Measurements from ENCODE around the gene LRTM2.

Gene LRTM2

DNA sequence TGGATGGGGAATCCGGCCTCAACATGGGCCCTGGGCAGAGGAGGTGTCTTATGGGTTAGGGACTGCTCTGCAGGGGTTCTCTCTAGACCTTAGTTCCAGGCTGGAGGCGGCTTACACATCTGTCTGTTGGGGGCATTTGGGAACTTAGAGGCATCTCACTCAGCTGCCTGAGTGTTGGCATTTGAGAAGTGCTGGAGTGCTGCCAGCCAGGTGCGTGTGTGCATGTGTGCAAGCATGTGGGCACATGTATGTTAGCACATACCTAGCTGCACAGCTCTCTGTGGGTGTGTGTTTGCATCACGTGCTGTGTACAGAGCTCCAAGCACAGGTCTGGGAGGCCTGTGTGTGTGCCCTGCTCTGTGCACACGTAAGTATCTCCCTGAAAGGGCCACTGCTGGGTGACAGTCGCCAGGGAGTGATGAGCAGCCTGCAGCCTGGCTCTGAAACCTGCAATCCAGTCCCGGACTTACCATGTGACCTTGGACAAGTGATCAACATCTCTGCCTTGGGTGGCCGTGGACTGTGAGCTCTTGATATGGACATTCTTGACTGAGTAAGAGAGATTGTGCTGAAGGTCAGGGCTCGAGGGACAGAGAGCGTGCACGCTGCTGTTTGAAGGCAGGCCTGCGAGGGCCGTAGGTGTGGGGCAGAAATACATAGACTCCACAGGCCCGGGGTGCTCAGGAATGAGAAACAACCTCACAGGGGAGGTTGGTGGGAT, 5.2 kb downstream of the LRTM2 start:
- no peak for ATAC-seq
- TF ChIP-seq PPARA (CRISPR knock-in tag; IDR thresholded peaks at IDR 0.05; ENCODE audit: borderline replicate concordance) = no peak
- TF ChIP-seq, protein P1, sequence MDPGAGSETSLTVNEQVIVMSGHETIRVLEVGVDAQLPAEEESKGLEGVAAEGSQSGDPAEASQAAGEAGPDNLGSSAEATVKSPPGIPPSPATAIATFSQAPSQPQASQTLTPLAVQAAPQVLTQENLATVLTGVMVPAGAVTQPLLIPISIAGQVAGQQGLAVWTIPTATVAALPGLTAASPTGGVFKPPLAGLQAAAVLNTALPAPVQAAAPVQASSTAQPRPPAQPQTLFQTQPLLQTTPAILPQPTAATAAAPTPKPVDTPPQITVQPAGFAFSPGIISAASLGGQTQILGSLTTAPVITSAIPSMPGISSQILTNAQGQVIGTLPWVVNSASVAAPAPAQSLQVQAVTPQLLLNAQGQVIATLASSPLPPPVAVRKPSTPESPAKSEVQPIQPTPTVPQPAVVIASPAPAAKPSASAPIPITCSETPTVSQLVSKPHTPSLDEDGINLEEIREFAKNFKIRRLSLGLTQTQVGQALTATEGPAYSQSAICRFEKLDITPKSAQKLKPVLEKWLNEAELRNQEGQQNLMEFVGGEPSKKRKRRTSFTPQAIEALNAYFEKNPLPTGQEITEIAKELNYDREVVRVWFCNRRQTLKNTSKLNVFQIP (CRISPR knock-in tag; IDR thresholded peaks at IDR 0.05; ENCODE audit: borderline replicate concordance, low read depth) = no peak

DNA sequence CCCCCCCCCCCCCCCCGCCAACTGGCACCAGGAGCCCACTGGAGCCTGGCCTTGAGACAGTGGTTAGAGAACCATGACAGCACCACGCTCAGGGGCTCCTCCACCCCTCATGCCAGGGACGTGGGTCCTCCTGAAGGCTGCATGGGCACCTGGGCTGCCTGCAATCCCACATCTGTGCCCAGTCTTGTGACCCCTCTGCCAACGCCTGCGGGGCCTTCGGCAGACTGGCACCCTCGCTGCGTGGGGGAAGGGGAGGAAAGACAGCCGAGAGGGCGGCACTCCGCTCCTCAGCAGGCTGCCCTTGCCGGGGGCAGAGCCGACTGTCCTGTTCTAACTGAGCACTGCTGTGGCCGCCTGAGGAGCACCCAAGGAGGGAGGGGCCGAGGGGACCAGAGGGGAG, 6.0 kb downstream of the LRTM2 start:
- no peak for ATAC-seq

DNA sequence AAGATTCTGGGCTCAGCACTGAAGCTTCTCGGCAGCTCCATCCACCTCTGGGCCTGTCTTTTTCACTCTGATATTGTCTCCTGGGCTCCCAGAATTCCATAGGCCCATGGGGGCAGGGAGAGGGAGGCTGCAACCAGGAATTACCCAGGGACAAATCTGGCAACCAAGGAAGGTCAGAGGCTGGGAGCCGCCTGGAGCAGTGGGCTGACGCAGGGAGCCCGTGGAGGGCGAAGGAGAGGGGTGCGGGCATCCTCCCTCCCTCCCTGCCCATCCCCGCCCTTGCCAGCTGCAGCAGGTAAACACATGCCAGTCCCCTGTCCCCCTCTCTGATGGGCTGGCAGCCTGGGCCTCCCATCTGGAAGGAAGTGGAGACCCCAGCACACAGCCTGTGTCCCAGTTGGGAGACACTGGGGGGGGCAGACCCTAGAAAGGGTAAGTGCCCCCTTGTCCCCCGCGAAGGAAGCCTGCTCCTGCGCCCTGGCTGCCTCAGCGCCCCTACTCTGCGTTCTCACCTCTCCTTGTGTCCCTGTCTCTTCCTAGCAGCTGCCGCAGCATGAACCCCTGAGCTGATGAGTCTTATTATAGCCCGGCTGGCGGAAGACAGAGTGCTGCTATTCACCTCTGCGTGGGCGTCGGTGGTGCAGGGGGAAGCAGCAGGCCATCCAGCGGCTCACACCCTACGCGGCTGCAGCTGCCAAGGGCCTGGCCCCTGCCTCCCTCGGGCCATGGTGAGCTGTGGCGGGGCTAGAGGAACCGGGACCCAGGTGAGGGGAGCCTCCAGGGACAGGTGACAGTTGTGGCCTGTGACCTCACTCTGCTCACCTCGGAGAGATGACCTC, 6.7 kb downstream of the LRTM2 start:
- no peak for ATAC-seq
- TF ChIP-seq CSDC2 (CRISPR knock-in tag; IDR thresholded peaks at IDR 0.05) (no peak), OSR1 (CRISPR knock-in tag; IDR thresholded peaks at IDR 0.05) (no peak), ZFP3 (CRISPR knock-in tag; IDR thresholded peaks at IDR 0.05) (no peak), ZC3H10 (CRISPR knock-in tag; IDR thresholded peaks at IDR 0.05) (no peak), ZNF8 (CRISPR knock-in tag; IDR thresholded peaks at IDR 0.05) (no peak), RARB (CRISPR knock-in tag; IDR thresholded peaks at IDR 0.05) (no peak), SNAI2 (CRISPR knock-in tag; IDR thresholded peaks at IDR 0.05) (no peak), TOX (CRISPR knock-in tag; IDR thresholded peaks at IDR 0.05; ENCODE audit: borderline replicate concordance) (no peak), ZNF565 (CRISPR knock-in tag; conservative IDR thresholded peaks at IDR 0.05; ENCODE audit: low read depth) (no peak), BACH2 (CRISPR knock-in tag; IDR thresholded peaks at IDR 0.05; ENCODE audit: borderline replicate concordance) (no peak), PPARA (CRISPR knock-in tag; IDR thresholded peaks at IDR 0.05; ENCODE audit: borderline replicate concordance) (no peak)
- TF ChIP-seq, protein P2, sequence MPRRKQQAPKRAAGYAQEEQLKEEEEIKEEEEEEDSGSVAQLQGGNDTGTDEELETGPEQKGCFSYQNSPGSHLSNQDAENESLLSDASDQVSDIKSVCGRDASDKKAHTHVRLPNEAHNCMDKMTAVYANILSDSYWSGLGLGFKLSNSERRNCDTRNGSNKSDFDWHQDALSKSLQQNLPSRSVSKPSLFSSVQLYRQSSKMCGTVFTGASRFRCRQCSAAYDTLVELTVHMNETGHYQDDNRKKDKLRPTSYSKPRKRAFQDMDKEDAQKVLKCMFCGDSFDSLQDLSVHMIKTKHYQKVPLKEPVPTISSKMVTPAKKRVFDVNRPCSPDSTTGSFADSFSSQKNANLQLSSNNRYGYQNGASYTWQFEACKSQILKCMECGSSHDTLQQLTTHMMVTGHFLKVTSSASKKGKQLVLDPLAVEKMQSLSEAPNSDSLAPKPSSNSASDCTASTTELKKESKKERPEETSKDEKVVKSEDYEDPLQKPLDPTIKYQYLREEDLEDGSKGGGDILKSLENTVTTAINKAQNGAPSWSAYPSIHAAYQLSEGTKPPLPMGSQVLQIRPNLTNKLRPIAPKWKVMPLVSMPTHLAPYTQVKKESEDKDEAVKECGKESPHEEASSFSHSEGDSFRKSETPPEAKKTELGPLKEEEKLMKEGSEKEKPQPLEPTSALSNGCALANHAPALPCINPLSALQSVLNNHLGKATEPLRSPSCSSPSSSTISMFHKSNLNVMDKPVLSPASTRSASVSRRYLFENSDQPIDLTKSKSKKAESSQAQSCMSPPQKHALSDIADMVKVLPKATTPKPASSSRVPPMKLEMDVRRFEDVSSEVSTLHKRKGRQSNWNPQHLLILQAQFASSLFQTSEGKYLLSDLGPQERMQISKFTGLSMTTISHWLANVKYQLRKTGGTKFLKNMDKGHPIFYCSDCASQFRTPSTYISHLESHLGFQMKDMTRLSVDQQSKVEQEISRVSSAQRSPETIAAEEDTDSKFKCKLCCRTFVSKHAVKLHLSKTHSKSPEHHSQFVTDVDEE (CRISPR knock-in tag; IDR thresholded peaks at IDR 0.05) = no peak
- TF ChIP-seq, protein P1 (CRISPR knock-in tag; IDR thresholded peaks at IDR 0.05; ENCODE audit: borderline replicate concordance, low read depth) = no peak

More for the DNA sequence above, 6.0 kb downstream of the LRTM2 start:
- TF ChIP-seq ZFP3 (CRISPR knock-in tag; IDR thresholded peaks at IDR 0.05) = no peak
- no peak for TF ChIP-seq BACH2 (CRISPR knock-in tag; IDR thresholded peaks at IDR 0.05; ENCODE audit: borderline replicate concordance)
- TF ChIP-seq, protein P1 (CRISPR knock-in tag; IDR thresholded peaks at IDR 0.05; ENCODE audit: borderline replicate concordance, low read depth) = no peak
- no peak for TF ChIP-seq GLIS3 (CRISPR knock-in tag; IDR thresholded peaks at IDR 0.05)
- TF ChIP-seq ZNF70 (CRISPR knock-in tag; IDR thresholded peaks at IDR 0.05) = no peak
- TF ChIP-seq ZNF8 (CRISPR knock-in tag; IDR thresholded peaks at IDR 0.05) = no peak
- TF ChIP-seq PPARA (CRISPR knock-in tag; IDR thresholded peaks at IDR 0.05; ENCODE audit: borderline replicate concordance) = no peak
- TF ChIP-seq SNAI2 (CRISPR knock-in tag; IDR thresholded peaks at IDR 0.05) = no peak

Data from SK-N-SH treated with all-trans-retinoic acid at 6 μM for 48 hours (cell line).